HUES64 (cell line): ENCODE measurements around the gene ARFGEF3.
"Not testable (repeated sequence)": the region's sequence is repeated elsewhere in the genome, so short reads cannot be mapped to it uniquely, and the experiment has no call there.

Source experiments
- H3K27ac ChIP-seq: 2 replicates; pipeline ENCODE4 v1.7.0; 2013; ENCODE audit warnings: low read depth, low read length, inconsistent platforms
- H3K27me3 ChIP-seq: 2 replicates; pipeline ENCODE4 v1.6.1; 2013; ENCODE audit warnings: mild to moderate bottlenecking, low read length; ENCODE audit not compliant: insufficient read depth
- H3K36me3 ChIP-seq: 2 replicates; pipeline ENCODE4 v1.6.1; 2013; ENCODE audit warnings: mild to moderate bottlenecking, low read length; ENCODE audit not compliant: insufficient read depth
- H3K4me1 ChIP-seq: 2 replicates; pipeline ENCODE4 v1.6.1; 2013; ENCODE audit warnings: mild to moderate bottlenecking, low read length, moderate library complexity; ENCODE audit not compliant: insufficient read depth
- H3K4me3 ChIP-seq: 2 replicates; pipeline ENCODE4 v1.5.1; 2013; ENCODE audit warnings: mild to moderate bottlenecking, low read length, moderate library complexity
- H3K9ac ChIP-seq: 2 replicates; pipeline ENCODE4 v1.6.1; 2013; ENCODE audit warnings: mild to moderate bottlenecking, low read depth, low read length
- H3K9me3 ChIP-seq: 2 replicates; pipeline ENCODE4 v1.6.1; 2013; ENCODE audit warnings: low read depth, low read length; ENCODE audit not compliant: insufficient read depth
- WGBS: fragments of 150-250, 120-280 bp; methylation state at CpG from one replicate; pipeline ENCODE4 v1.1.7; 2013; ENCODE audit warnings: missing lambda C conversion rate; 5-methylcytosine and 5-hydroxymethylcytosine counted together

Gene ARFGEF3

GRCh38 chr6:138285800-138286199, 124.1 kb downstream of the ARFGEF3 start:
- no peak overlapping the region for H3K27ac ChIP-seq
- no peaks in the 10 kb centered on the region for H3K27me3 ChIP-seq
- no peak overlapping the region for H3K9ac ChIP-seq
- H3K4me3 ChIP-seq: no peak overlapping the region
- WGBS: 84% methylated on average over 6 of the region's 6 CpGs
- H3K9me3 ChIP-seq: no peaks in the 10 kb centered on the region
- no peaks in the 10 kb centered on the region for H3K4me1 ChIP-seq
- H3K36me3 ChIP-seq: peaks cover 15% of the 10 kb centered on the region

- peaks cover 15% of the 10 kb centered on the region for H3K36me3 ChIP-seq
- H3K4me1 ChIP-seq: no peaks in the 10 kb centered on the region
- H3K27me3 ChIP-seq: no peaks in the 10 kb centered on the region
- no peak overlapping the region for H3K4me3 ChIP-seq
- no peak overlapping the region for H3K9ac ChIP-seq
- H3K9me3 ChIP-seq: no peaks in the 10 kb centered on the region
- H3K27ac ChIP-seq: no peak overlapping the region
- WGBS: 96% methylated on average over 17 of the region's 17 CpGs
Observed at GRCh38 chr6:138286698-138287097, 125.0 kb downstream of the ARFGEF3 start.

- WGBS: 92% methylated on average over 11 of the region's 11 CpGs
- Histone ChIP-seq H3K4me3 (no peak overlapping the region), H3K9me3 (no peaks in the 10 kb centered on the region), H3K36me3 (peaks cover 15% of the 10 kb centered on the region), H3K27ac (no peak overlapping the region), H3K4me1 (no peaks in the 10 kb centered on the region), H3K9ac (no peak overlapping the region), H3K27me3 (no peaks in the 10 kb centered on the region)
Observed at GRCh38 chr6:138287144-138287955, 125.6 kb downstream of the ARFGEF3 start.

DNA sequence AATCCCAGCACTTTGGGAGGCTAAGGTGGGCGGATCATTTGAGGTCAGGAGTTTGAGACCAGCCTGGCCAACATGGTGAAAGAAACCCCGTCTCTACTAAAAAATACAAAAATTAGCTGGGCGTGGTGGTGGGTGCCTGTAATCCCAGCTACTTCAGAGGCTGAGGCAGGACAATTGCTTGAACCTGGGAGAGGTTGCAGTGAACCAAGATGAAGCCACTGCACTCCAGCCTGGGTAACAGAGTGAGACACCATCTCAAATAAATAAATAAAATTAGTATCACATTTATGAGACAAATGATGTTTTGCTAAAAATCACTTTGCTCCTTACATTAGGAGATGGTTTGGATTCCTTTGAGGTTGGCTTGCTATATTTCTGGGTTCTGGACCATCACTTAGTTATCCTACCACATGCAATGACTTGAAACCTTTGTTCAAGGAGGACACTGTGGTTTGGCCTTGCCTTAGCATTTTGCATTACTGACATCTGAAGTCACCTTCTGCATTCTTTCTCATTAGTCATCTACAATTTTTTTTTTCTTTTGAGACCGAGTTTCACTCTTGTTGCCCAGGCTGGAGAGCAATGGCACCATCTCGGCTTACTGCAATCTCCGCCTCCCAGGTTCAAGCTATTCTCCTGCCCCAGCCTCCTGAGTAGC, 126.8 kb downstream of the ARFGEF3 start:
- 93% methylated on average over 6 of the region's 6 CpGs for WGBS
- H3K4me3 ChIP-seq: not testable (repeated sequence)
- H3K36me3 ChIP-seq: peaks cover 15% of the 10 kb centered on the region

DNA sequence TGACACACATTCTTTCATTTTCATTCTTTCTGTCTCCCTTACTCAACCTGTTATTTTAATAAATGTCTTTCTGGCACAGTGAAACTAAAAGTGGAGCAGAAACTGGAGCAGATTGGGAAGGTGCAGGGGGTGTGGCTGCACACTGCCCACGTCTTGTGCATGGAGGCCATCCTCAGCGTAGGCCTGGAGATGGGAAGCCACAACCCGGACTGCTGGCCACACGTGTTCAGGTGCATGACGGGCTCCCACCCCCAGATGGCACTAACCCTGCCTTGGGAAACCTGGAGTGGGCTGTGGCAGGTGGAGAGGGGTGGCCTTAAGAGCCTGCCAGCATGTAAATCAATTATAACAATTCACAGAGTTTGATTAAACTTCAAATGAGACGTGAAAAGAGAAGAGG, 128.0 kb downstream of the ARFGEF3 start:
- peaks cover 15% of the 10 kb centered on the region for H3K36me3 ChIP-seq
- H3K9me3 ChIP-seq: no peaks in the 10 kb centered on the region
- H3K9ac ChIP-seq: no peak overlapping the region
- no peaks in the 10 kb centered on the region for H3K27me3 ChIP-seq
- WGBS: 78% methylated on average over 6 of the region's 6 CpGs
- H3K4me3 ChIP-seq: no peak overlapping the region
- no peaks in the 10 kb centered on the region for H3K4me1 ChIP-seq
- H3K27ac ChIP-seq: no peak overlapping the region

More for the DNA sequence above, 126.8 kb downstream of the ARFGEF3 start:
- not testable (repeated sequence) for H3K9ac ChIP-seq, H3K27me3 ChIP-seq, H3K9me3 ChIP-seq, H3K4me1 ChIP-seq, H3K27ac ChIP-seq

DNA sequence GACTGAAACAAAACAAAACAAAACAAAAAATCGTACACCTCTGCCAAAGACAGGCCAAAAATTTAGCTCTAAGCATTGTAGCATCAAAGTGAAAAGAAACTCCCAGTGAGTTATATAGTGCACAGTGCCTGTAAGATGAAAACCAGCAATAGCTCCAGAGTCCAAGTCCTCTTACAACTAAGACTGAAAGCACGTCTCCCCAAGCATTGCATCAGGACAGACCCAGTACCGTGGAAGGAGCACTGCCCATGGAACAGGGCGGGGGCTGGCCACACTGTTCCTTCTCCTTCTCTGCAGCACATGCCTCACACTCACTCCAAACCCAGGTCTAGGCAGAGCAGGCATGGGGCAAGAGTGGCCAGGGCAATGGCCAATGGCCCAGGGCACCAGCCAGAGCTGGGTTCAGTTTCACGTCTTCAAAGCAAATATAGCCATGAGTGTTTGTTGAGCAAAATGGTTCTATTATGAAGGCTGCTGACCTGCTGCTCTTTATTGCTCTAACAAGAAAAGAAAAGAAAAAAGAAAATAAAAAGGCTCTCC, 128.8 kb downstream of the ARFGEF3 start:
- H3K27me3 ChIP-seq: no peaks in the 10 kb centered on the region
- H3K9me3 ChIP-seq: no peaks in the 10 kb centered on the region
- H3K4me3 ChIP-seq: no peak overlapping the region
- peaks cover 15% of the 10 kb centered on the region for H3K36me3 ChIP-seq
- H3K9ac ChIP-seq: no peak overlapping the region
- H3K27ac ChIP-seq: no peak overlapping the region
- WGBS: 88% methylated on average over 5 of the region's 5 CpGs
- H3K4me1 ChIP-seq: no peaks in the 10 kb centered on the region

DNA sequence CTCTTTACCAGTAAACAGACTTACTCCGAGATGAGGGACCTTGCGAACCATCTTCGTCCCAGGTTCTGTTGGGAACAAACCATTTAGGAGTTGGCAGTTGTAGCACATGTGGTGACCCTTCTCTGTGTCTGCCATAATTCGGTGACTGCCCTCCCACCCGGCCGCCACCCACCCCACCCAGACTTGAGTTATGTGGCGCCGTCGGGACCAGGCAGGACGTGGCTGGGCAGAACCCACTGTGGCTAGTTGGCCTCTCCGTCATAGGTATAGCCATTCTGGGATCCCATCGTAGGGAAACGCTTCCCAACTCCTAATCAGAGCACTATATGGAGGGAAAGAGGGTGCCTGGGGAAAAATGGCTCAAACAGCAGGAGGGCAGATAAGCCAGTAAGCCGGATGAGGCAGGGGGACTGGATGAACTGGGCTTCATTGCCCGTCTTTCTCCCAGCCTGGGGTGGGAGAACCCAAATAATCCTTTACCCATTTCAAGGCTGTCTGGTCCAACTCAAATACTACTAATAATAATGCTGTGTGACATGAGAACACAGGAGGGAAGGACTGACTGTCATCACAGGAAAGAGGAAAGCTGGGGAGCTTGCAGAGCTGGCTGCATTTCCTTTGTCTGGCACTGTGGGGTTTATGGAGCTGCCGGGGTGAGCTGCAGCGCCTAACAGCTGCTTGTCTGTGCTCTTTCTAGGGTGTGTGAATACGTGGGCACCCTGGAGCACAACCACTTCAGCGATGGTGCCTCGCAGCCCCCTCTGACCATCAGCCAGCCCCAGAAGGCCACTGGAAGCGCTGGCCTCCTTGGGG, 129.5 kb downstream of the ARFGEF3 start:
- no peaks in the 10 kb centered on the region for H3K4me1 ChIP-seq
- no peak overlapping the region for H3K4me3 ChIP-seq
- no peaks in the 10 kb centered on the region for H3K27me3 ChIP-seq
- 82% methylated on average over 21 of the region's 21 CpGs for WGBS
- H3K9ac ChIP-seq: 0 out of 2 replicates have a peak overlapping the region, but pooled peaks have one; percentile 3
- no peaks in the 10 kb centered on the region for H3K9me3 ChIP-seq
- peaks cover 15% of the 10 kb centered on the region for H3K36me3 ChIP-seq
- H3K27ac ChIP-seq: no peak overlapping the region

DNA sequence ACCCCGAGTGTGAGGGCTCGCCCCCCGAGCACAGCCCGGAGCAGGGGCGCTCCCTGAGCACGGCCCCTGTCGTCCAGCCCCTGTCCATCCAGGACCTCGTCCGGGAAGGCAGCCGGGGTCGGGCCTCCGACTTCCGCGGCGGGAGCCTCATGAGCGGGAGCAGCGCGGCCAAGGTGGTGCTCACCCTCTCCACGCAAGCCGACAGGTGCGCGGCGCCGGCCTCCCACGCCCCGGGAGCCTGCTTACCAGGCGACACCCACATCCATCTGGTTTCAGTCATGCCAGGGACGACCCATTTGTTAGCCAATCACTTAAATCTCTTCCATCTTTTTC, 130.1 kb downstream of the ARFGEF3 start:
- Histone ChIP-seq H3K36me3 (peaks cover 9% of the 10 kb centered on the region), H3K27ac (no peak overlapping the region), H3K9ac (no peak overlapping the region), H3K9me3 (no peaks in the 10 kb centered on the region), H3K27me3 (no peaks in the 10 kb centered on the region), H3K4me1 (no peaks in the 10 kb centered on the region), H3K4me3 (no peak overlapping the region)
- 93% methylated on average over 28 of the region's 28 CpGs for WGBS

GRCh38 chr6:138292482-138292881, 130.7 kb downstream of the ARFGEF3 start:
- H3K27ac ChIP-seq: no peak overlapping the region
- no peak overlapping the region for H3K9ac ChIP-seq
- H3K9me3 ChIP-seq: no peaks in the 10 kb centered on the region
- no peaks in the 10 kb centered on the region for H3K4me1 ChIP-seq
- WGBS: 98% methylated on average over 6 of the region's 6 CpGs
- no peak overlapping the region for H3K4me3 ChIP-seq
- H3K27me3 ChIP-seq: no peaks in the 10 kb centered on the region
- peaks cover 4% of the 10 kb centered on the region for H3K36me3 ChIP-seq

DNA sequence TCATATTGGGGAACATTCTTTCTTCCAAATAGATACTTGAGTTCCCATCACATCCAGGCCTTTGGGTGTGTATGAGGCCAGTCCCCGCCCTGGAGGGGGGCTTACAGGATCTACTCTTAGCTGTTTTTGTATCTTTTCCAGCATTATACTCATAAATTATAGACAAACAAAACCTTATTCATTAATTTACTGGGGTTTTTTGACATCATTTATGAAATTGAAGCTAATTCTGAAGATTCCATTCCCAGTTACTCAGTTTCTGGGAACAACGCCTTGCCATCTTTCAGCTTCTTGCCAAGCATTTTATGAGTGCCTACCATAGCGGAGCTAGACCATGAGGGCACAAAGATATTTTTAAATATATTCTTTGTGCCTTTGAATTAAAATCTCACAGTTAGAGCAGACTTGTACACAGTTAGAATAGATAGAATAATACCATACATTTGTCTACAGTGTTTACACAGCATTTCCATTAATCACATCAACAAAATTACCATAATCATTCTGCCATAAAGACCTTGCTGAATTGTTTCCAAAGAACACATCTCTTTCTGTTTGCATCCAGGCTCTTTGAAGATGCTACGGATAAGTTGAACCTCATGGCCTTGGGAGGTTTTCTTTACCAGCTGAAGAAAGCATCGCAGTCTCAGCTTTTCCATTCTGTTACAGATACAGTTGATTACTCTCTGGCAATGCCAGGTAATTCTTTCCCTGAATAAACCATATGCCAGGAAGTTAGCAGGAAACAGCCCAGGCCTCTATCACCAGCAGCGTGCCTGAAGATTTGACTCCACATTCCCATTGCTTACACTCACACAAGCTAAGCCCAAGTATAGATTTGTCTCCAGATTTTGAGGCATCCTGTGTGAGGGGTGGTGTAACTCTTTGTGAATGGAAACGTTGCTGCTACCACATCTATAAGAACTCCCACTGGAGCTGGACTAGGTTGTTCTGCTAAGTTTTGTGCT, 132.0 kb downstream of the ARFGEF3 start:
- H3K27me3 ChIP-seq: no peaks in the 10 kb centered on the region
- 92% methylated on average over 7 of the region's 7 CpGs for WGBS
- H3K4me1 ChIP-seq: no peaks in the 10 kb centered on the region
- no peaks in the 10 kb centered on the region for H3K9me3 ChIP-seq
- peaks cover 5% of the 10 kb centered on the region for H3K36me3 ChIP-seq
- H3K9ac ChIP-seq: no peak overlapping the region
- no peak overlapping the region for H3K4me3 ChIP-seq
- H3K27ac ChIP-seq: no peak overlapping the region
